ENCODE data around the gene ITIH3.

The ITIH3 gene

DNA sequence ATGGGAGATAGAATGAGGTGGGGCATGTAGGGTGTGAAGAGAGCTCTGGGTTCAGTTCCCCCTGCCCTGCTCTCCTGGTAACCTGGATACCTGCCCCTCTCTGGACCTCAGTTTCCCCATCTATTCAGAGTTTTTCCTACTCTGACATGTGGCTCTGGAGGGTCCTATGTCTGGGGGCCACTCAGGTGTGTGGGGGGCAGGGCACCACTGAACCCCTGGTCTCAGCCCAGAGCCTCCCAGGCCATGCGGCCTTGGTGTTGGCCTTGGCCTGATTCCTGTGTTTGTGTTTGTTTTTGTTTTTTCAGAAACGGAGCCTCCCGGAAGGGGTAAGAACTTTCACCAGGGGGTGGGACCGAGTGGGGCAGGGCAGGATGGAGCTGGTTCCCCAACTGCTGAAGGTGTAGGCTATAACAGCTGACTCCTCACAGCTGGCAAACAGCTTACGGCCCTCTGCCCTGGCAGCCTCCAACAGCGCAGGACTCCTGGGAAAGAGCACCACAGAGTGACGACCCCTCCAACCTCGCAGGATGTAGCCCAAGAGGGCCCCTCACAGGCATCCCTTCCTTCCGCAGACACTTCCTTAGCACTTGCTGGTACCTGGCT is 803 bp downstream of the ITIH3 start:
- DNase-seq, result no peak

DNA sequence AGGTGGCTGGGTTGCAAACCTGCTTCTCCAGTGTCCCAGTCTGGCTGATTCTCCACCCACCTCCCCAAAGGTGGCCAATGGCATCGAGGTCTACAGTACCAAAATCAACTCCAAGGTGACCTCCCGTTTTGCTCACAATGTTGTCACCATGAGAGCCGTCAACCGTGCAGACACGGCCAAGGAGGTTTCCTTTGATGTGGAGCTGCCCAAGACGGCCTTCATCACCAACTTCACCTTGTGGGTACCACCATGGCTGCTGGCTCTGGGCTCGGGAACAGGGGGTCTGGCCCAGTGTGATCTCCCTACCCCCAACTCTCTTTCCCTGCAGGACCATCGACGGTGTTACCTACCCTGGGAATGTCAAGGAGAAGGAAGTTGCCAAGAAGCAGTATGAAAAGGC is 1.8 kb downstream of the ITIH3 start:
- DNase-seq, result no peak

DNA sequence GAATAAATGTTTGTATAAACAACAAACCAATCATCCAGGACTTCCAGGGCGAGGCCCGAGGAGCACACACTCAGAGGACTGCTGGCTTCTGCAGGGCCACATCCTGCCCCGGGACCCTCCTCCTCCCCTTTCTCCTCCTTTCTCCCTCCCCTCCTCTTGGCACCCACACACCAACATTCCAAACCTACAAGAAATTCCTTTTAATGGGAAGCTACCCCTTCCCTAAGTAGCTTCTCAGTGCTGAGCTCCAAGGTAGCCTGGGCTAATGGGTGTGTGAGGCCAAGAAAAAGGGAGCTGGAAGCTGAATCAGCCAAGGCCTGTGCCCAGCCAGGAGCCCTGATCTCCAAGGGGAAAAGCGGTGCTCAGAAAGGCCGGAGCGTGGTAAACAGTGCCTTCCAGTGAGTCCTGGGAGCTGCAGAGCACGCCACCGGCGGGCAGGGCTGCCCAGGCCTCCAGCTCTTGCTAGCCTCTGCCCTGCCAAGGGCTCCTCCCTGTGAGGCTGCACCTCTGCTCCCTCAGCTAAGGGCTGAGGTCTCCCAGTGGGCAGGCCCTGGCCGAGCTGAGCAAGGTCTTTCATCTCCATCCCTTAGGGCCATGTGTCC is 3.9 kb downstream of the ITIH3 start:
- no peak for DNase-seq

DNA sequence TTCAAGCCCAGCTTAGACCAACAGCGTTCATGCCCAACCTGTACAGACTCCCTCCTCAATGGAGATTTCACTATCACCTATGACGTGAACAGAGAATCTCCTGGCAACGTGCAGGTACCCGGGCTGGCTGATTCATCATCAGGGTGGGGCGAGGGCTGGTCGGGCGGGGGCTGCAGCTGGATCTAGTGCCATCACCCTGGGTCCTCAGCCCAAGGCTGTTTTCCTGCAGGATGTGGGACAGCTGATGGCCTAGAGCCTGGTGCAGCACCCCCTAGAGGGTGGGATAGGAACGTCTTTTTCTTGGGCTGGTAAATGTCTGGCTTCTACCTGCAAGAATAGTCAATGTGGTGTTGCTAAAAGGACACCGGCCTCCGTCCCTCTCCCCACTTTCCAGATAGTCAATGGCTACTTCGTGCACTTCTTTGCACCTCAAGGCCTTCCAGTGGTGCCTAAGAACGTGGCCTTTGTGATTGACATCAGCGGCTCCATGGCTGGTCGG is 4.4 kb downstream of the ITIH3 start:
- no peak for DNase-seq

- no peak for DNase-seq
These were observed 5.5 kb downstream of the ITIH3 start for GRCh38 chr3:52800079-52800478.

- no peak for DNase-seq
These were observed 7.2 kb downstream of the ITIH3 start for GRCh38 chr3:52801839-52802238.

DNA sequence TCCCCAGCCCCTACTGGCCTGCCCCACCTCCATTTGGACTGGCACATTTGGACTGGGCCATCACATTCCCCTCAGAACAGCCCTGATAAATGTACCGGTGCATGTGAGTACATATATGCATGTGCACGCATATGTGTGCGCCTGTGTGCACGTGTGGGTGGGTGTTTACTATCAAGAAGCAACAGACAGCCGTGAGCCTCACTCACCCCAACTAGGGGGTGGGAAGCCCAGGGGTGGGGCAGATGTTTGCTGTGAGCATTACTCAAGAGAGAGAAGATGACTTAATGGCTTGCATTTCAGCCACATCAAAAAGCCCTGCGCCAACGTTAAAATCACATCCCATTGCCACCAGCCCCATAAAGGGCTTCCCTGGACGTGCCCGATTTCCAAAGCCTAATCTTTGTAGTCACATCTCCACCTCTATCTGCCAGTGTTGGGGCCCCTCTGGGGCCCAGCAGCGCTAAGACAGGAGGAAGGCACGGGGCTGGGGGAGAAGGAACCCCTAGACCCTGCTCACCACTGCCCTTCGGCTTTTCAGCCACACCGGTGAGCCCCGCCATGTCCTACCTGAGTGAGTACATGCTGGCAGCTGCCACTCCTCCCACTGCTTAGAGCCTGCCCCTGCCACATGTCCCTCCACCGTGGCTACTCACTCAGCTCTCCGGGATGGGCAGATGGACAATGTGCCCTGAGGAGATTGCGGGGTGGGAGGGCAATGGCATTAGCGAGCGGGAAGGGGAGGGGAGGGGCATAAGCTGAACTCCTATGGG is 10.9 kb downstream of the ITIH3 start:
- DNase-seq, result no peak

DNA sequence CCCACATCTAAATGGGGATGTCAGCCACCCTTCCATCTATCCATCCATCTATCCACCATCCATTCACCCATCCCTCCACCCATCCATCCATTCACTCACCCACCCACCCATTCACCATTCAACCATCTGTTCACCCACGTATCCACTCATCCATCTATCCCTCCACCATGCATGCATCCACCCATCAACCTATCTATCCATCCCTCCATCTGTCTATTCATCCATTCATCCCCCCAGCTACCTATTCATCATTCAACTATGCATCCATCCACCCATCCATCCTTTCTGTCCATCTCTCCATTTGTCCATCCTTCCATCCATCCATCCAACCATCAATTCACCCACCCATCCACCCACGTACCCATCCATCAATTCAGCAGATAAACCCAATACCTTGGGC is 14.6 kb downstream of the ITIH3 start:
- no peak for DNase-seq

- DNase-seq, result no peak
These were observed 15.2 kb downstream of the ITIH3 start for GRCh38 chr3:52809662-52810377.

GRCh38 chr3:52810923-52811322 is 16.3 kb downstream of the ITIH3 start:
- DNase-seq, result no peak

- no peak for DNase-seq
These were observed 16.9 kb downstream of the ITIH3 start for GRCh38 chr3:52811452-52812011.

DNA sequence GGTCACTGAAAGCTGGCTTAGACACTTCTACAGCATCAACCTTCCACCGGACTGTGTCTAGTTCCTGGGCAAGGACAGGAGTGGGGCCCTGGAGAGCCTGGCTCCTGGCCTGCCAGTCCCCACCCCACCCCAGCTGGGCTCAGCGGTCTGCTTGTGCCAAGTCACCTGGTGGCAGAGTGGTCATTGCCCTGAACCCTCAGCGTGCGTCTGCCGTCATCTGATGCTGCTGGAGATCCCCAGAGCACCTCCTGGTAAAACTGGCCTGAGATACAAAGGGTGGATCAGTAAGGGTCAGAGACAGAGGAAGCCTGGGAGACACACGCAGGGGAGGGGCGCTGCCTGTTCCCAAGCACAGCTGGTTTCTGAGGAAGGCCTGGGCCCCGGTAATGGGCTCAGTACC is 19.2 kb downstream of the ITIH3 start:
- no peak for DNase-seq

- no peak for DNase-seq
These were observed 21.6 kb downstream of the ITIH3 start for GRCh38 chr3:52816199-52816598.

DNA sequence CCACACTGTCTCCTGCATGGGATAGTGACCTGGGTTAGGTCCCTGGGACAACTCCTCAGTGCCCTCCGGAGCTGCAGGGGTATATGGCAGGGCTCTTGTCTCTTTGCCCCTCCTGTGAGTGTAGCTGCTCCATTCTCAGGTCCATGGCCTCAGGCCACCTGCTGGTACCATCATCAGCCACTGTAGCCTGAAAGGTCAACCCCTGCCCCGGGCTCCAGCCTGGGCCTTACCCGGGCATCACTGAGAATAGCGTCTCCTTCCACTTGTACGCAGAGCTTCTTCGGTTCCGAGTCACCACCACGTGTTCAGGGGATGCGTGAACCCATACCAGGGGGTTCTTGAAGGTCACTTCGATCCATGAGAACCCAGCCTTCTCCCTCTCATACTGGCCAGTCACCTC is 22.1 kb downstream of the ITIH3 start:
- DNase-seq, result no peak

- DNase-seq, result no peak
These were observed 22.6 kb downstream of the ITIH3 start for GRCh38 chr3:52817221-52817620.

DNA sequence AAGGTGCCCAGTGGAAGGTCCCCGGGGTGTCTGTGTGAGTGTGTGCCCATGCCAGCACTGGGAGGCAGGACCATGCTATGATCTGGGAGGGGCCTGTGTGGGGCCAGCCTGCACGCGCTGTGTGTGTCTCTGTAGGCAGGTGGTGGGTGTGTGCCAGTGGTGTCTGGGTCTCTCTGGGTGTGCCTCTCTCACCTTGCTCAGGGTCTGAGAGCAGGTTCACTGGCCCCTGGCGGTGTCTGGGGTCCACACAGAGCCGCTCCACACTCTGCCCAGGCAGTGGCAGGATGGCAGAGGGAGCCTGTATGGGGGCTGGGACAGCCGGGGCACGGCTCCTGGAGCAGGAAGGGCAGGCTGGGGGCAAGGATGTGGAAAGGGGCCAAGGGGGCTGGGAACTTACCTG is 23.3 kb downstream of the ITIH3 start:
- DNase-seq, result no peak

- no peak for DNase-seq
These were observed 25.3 kb downstream of the ITIH3 start for GRCh38 chr3:52819936-52820335.

GRCh38 chr3:52820736-52821135 is 26.1 kb downstream of the ITIH3 start:
- DNase-seq, result no peak

DNA sequence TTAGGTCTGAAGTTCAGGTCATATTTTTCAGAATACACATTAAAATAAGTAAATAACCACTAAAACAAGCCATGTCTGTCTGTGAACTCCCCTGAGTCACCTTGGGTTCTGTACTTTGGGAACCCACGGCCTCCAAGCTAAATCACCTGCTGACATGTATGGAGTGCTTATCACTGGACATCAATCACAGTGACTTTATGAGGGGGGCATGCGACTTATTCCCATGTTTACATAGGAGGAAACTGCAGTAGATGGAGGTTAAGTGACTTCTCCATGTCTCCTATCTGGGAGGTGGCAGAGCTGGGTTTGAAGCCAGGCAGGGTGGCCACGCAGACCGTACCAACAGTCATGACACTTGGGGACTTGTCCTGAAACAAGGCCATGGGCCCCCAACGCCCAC is 27.8 kb downstream of the ITIH3 start:
- DNase-seq, result no peak

- DNase-seq, result no peak
These were observed 29.4 kb downstream of the ITIH3 start for GRCh38 chr3:52824037-52824436.

GRCh38 chr3:52827441-52827840 is 32.8 kb downstream of the ITIH3 start:
- DNase-seq, result no peak

DNA sequence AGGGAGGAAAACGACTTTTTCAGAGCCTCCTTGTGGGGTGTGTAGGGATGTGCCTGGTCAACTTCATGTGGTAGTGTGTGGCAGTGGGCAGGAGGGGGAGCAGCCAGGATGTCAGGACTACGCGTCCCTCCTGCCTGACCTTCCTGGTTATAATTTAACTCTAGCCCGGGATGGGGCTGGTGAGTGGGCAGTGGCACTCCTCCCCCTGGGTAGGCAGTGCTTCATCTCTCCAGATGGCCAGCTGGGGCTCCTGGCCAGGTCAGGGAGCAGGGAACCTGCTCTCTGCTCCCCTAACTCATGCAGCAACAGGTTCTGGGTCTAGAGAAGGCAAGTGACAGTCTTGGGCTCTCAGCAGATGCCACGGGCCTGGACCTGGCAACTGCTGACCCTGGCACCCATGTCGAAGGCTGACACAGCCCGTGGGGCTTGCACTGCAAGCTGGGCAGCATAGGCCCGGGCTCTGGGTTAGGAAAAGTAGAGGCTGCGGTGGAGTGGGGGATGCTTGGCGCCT is 33.3 kb downstream of the ITIH3 start:
- DNase-seq, result no peak

- DNase-seq, result no peak
These were observed 34.9 kb downstream of the ITIH3 start for GRCh38 chr3:52829482-52829881.
